ENCODE data around the gene UBTF.

Gene UBTF

GRCh38 chr17:44219616-44220212, at the start of gene UBTF:
UBTF (minus strand) TSS chr17:44219675; CDS start chr17:44218229, 1,446 bp downstream.
- DNase-seq (ENCODE audit: low spot score) = peak; percentile 71

- no peak for DNase-seq (ENCODE audit: low spot score)
Measured at GRCh38 chr17:44268709-44269534, 49.4 kb upstream of the UBTF start.

- DNase-seq (ENCODE audit: low spot score) = no peak
Measured at GRCh38 chr17:44267818-44268490, 48.5 kb upstream of the UBTF start, which contains the start of gene SLC4A1. SLC4A1 (minus strand) TSS chr17:44268135; CDS start chr17:44262866, 5,269 bp downstream.

- DNase-seq (ENCODE audit: low spot score) = no peak
Measured at GRCh38 chr17:44267165-44267455, 47.6 kb upstream of the UBTF start.

- DNase-seq (ENCODE audit: low spot score) = no peak
Measured at GRCh38 chr17:44266402-44267164, 47.1 kb upstream of the UBTF start.

GRCh38 chr17:44263345-44263902, 43.9 kb upstream of the UBTF start:
- DNase-seq (ENCODE audit: low spot score) = no peak

- DNase-seq (ENCODE audit: low spot score) = no peak
Measured at GRCh38 chr17:44262654-44263225, 43.3 kb upstream of the UBTF start.

GRCh38 chr17:44260296-44260695, 40.8 kb upstream of the UBTF start:
- DNase-seq (ENCODE audit: low spot score) = no peak

GRCh38 chr17:44258811-44259351, 39.4 kb upstream of the UBTF start:
- DNase-seq (ENCODE audit: low spot score) = no peak

GRCh38 chr17:44257815-44258760, 38.6 kb upstream of the UBTF start:
- no peak for DNase-seq (ENCODE audit: low spot score)

GRCh38 chr17:44256671-44257070, 37.2 kb upstream of the UBTF start:
- DNase-seq (ENCODE audit: low spot score) = no peak

- DNase-seq (ENCODE audit: low spot score) = no peak
Measured at GRCh38 chr17:44255915-44256314, 36.4 kb upstream of the UBTF start.

- no peak for DNase-seq (ENCODE audit: low spot score)
Measured at GRCh38 chr17:44254361-44255095, 35.1 kb upstream of the UBTF start.

GRCh38 chr17:44253006-44253405, 33.5 kb upstream of the UBTF start:
- DNase-seq (ENCODE audit: low spot score) = no peak

GRCh38 chr17:44251062-44251461, 31.6 kb upstream of the UBTF start:
- DNase-seq (ENCODE audit: low spot score) = no peak

- no peak for DNase-seq (ENCODE audit: low spot score)
Measured at GRCh38 chr17:44249501-44250246, 30.2 kb upstream of the UBTF start.

- no peak for DNase-seq (ENCODE audit: low spot score)
Measured at GRCh38 chr17:44247876-44248736, 28.6 kb upstream of the UBTF start.

- no peak for DNase-seq (ENCODE audit: low spot score)
Measured at GRCh38 chr17:44247440-44247841, 28.0 kb upstream of the UBTF start.

Data from Ammon's horn (tissue), 1 donor.